NT2/D1 (cell line): ENCODE data around the gene KLHL29.

Experiments
- SUZ12 ChIP-seq: IDR thresholded peaks from 2 replicates; pipeline ENCODE4 v1.6.1; 2011; ENCODE audit not compliant: insufficient read length, insufficient read depth; ENCODE audit errors: extremely low read depth
- YY1 ChIP-seq: IDR thresholded peaks from 2 replicates; pipeline ENCODE4 v1.6.1; 2011; ENCODE audit not compliant: insufficient read length, insufficient read depth

DNA sequence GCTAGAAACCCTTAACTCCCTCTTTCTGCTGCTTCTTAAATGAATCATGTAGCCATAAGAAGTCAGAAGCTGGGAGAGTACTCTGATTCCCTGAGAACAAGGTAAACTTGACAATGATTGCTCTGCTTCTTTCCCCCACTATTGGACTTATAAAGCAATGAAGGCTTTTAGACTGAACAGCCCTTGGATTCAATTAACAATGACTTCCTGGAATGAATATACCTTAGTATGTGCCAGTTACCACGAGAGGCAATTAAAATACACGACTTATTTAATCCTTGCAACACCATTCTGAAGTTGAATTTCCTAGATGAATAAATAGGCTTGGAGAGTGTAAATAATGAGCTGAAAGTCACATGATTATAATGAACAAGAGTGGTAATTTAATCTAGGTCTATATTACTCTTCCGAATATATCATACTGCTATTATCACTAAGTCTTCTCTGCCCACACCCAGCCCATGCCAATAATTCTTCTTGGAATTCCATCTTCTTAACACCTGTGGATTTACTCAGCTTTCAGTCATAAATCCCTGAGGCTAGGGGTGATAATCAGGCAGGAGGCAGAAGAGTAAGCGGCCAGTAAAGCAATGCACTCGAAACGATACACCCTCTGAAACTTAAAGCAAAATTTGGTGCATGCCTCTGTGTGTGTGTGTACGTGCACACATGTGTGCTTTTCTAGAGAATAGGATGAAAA lies 371.8 kb downstream of the KLHL29 start:
- TF ChIP-seq SUZ12: no peak
- TF ChIP-seq YY1: no peak
